CD4-positive, CD25-positive, alpha-beta regulatory T cell (primary cell): ENCODE results near the gene SNX20. TPM values are rescaled to one million over a fixed set of nuclear protein-coding genes. Genes with fewer than 3 reads are reported as not detected.
A peak's percentile ranks its signal among the peaks of the same experiment; 100 is the strongest.

ENCODE experiments used
- ATAC-seq, 2 donors: fragments of 150-1000 bp; cut with Tn5 transposase; one replicate each; pipeline ENCODE4 v1.10.0; 2021; ENCODE audit warnings: low read depth in 2 of 2, moderate number of reproducible peaks in 2 of 2, moderate library complexity in 1 of 2
- DNase-seq, 3 donors: peaks; one replicate each; pipeline versions ENCODE4 v3.0.0 to v3.0.0-alpha.2; 2012 to 2022; ENCODE audit warnings: mixed read lengths in 1 of 3
- H3K27ac ChIP-seq: one replicate; pipeline ENCODE4 v1.7.0; 2013; ENCODE audit warnings: mild to moderate bottlenecking, low read length; ENCODE audit not compliant: insufficient read depth, poor library complexity, severe bottlenecking
- H3K27me3 ChIP-seq: one replicate; pipeline ENCODE4 v1.7.0; 2013; ENCODE audit warnings: low read length; ENCODE audit not compliant: control insufficient read depth, insufficient read depth
- H3K36me3 ChIP-seq: one replicate; pipeline ENCODE4 v1.7.0; 2013; ENCODE audit warnings: mild to moderate bottlenecking, low read length, moderate library complexity; ENCODE audit not compliant: control insufficient read depth, insufficient read depth
- H3K4me1 ChIP-seq: 2 replicates; pipeline ENCODE4 v1.7.0; 2013; ENCODE audit warnings: mild to moderate bottlenecking, low read length; ENCODE audit not compliant: insufficient read depth, control insufficient read depth, poor library complexity, severe bottlenecking
- H3K4me3 ChIP-seq: one replicate; pipeline ENCODE4 v1.7.0; 2013; ENCODE audit warnings: low read depth, mild to moderate bottlenecking, low read length, moderate library complexity
- H3K9me3 ChIP-seq, 2 experiments: 1 replicate in 1 of 2; 2 replicates in 1 of 2; pipeline ENCODE4 v1.7.0; 2013; ENCODE audit warnings: low read length in 2 of 2, mild to moderate bottlenecking in 1 of 2, moderate library complexity in 1 of 2; ENCODE audit not compliant: control insufficient read depth in 2 of 2
- H3K27ac Mint-ChIP-seq, 3 donors: one replicate each; pipeline ENCODE4 v1.8.0; 2020 to 2022; ENCODE audit warnings: mild to moderate bottlenecking in 3 of 3, mixed read lengths in 3 of 3, moderate library complexity in 2 of 3
- H3K27me3 Mint-ChIP-seq: one replicate; pipeline ENCODE4 v1.8.0; 2022; ENCODE audit warnings: mild to moderate bottlenecking, mixed read lengths
- H3K36me3 Mint-ChIP-seq: one replicate; pipeline ENCODE4 v1.8.0; 2020; ENCODE audit warnings: mixed read lengths
- H3K4me1 Mint-ChIP-seq, 4 donors: one replicate each; pipeline ENCODE4 v1.8.0; 2020 to 2022; ENCODE audit warnings: mixed read lengths in 4 of 4, mild to moderate bottlenecking in 1 of 4
- H3K4me3 Mint-ChIP-seq, 4 donors: one replicate each; pipeline ENCODE4 v1.8.0; 2020 to 2022; ENCODE audit warnings: mild to moderate bottlenecking in 4 of 4, mixed read lengths in 4 of 4, moderate library complexity in 3 of 4
- H3K9me3 Mint-ChIP-seq, 7 donors: one replicate each; pipeline ENCODE4 v1.8.0; 2020 to 2022; ENCODE audit warnings: mixed read lengths in 7 of 7, mild to moderate bottlenecking in 3 of 7, moderate library complexity in 2 of 7
- polyA plus RNA-seq, 4 donors: library from polyadenylated mRNA; unstranded; fragments of 300-500 nt; fragmentation: Illumina TruSeq; gene quantifications; one replicate each; pipeline ENCODE4 v1.2.3, GENCODE V29; 2021
- total RNA-seq: library from RNA; stranded (reverse); gene quantifications from one replicate; pipeline ENCODE4 v1.2.3, GENCODE V29; 2022

Gene SNX20
- total RNA-seq (69.2 TPM), polyA plus RNA-seq (100 to 1,000 TPM; 122 to 173 (median 134) TPM)

DNA sequence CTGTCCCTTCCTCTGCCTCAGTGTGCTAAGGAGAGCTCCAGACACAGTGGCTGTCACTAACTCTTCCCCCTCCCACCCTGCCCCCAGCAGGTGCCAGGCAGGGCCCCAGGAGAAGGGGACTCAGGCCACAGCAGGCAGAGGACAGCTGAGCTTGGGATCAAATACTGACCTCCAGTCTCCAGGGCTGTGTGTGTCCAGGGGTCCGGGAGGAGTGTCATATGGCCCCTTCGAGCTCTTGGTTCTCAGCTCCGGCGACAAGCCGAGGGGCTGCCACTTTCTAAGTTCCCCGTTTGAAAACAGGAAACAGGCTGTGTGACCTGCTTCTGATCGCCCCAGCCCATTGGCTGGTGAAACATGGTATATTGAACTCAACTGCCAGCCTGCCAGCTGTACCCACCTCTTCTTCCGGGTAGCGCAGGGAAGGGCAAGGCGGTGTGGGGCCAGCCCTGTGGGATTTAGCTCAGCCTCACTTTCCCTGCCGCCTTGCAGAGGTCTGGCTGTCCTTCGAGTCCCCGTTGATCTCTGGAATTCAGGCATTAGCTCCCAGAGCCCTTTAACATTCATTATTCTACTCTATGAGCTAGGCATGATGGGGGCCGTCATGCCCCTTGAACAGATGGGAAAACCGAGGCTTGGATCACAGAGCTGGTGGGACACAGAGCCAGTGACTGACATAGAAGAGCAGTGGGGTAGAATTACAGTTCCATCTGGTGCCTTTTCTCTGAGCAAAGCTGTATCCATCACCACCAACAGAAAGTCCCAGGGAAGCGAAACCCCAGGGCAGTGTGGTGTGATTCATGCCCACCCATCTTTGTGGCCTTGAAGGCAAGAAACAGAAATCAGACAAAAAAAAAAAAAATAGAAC is at the start of gene SNX20:
TSS of gene SNX20 (minus strand) at position 292 of the 865 bp plus-strand sequence. CDS start 3,786 bp downstream, outside the sequence.
- ATAC-seq (peak; percentile 88 to 90), DNase-seq (peak; percentile 65 to 92 (median 80))
- Histone ChIP-seq H3K27me3 (no peaks in the 10 kb centered on the region), H3K4me3 (peak within 1 kb of the TSS; percentile 98), H3K4me1 (peaks cover 88% of the 10 kb centered on the region), H3K9me3 (no peaks in the 10 kb centered on the region), H3K36me3 (peaks cover 30% of the 10 kb centered on the region), H3K27ac (peak within 1 kb of the TSS; percentile 91)
- H3K4me3 Mint-ChIP-seq = peak within 1 kb of the TSS; percentile 93 to 97 (median 97)
- H3K9me3 Mint-ChIP-seq = peaks cover 0 to 2% (median 0%) of the 10 kb centered on the region in 7 donors
- peak within 1 kb of the TSS; percentile 88 to 98 (median 98) for H3K27ac Mint-ChIP-seq
- H3K36me3 Mint-ChIP-seq = peaks cover 37% of the 10 kb centered on the region
- peaks cover 37 to 93% (median 79%) of the 10 kb centered on the region in 4 donors for H3K4me1 Mint-ChIP-seq
- H3K27me3 Mint-ChIP-seq = no peaks in the 10 kb centered on the region

DNA sequence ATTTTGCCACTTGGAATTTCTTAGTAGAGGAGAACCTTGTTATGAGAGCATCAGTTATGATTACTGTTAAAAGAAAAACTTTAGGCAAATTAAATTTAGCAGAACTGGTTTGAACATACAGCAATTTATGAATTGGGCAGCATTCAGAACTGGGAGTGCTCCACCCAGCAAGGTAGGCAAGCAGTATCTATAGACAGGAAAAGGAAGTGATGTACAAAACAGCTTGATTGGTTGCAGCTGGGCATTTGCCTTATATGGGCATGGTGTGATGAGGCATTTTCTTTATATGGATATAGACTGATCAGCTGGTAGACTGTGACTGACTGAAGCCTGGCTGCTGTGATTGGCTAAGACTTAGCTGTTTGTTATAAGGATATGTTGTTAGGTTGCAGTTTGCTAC is 43.2 kb upstream of the SNX20 start:
- Mint-ChIP-seq H3K27me3 (no peaks in the 10 kb centered on the region), H3K4me1 (peaks cover 0 to 20% (median 9%) of the 10 kb centered on the region in 4 donors), H3K4me3 (no peak overlapping the region), H3K36me3 (peaks cover 19% of the 10 kb centered on the region), H3K27ac (no peak overlapping the region), H3K9me3 (peaks cover 0 to 16% (median 6%) of the 10 kb centered on the region in 7 donors)
- Histone ChIP-seq H3K4me3 (no peak overlapping the region), H3K9me3 (peaks cover 11 to 13% of the 10 kb centered on the region in 2 experiments), H3K27ac (no peak overlapping the region), H3K36me3 (peaks cover 17% of the 10 kb centered on the region), H3K4me1 (peaks cover 7% of the 10 kb centered on the region), H3K27me3 (no peaks in the 10 kb centered on the region)
- DNase-seq (peak in 1 of 3 donors; percentile 45), ATAC-seq (peak in 1 of 2 donors; percentile 50)

DNA sequence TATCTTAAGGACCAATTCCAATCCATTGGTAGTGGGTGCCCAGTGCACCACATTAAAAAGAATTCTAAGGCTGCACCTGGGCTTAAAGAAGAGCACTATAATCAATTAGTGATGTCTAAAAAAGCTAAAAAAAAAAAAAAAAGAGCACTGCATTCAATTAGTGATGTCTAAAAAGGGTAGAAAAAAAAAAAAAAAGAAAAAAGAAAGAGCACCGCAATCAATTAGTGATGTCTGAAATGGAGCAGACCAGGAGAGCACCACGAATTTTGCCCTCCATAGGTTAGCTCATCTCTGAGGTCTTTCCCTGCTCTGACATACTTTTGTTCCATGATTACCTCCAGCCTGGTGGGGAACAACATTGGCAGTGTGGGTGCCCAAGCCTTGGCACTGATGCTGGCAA is 41.8 kb upstream of the SNX20 start:
- Histone ChIP-seq H3K4me1 (peaks cover 7% of the 10 kb centered on the region), H3K27ac (no peak overlapping the region), H3K9me3 (peaks cover 11 to 13% of the 10 kb centered on the region in 2 experiments), H3K4me3 (no peak overlapping the region), H3K36me3 (peaks cover 19% of the 10 kb centered on the region), H3K27me3 (no peaks in the 10 kb centered on the region)
- Mint-ChIP-seq H3K4me3 (no peak overlapping the region), H3K4me1 (peaks cover 0 to 27% (median 15%) of the 10 kb centered on the region in 4 donors), H3K36me3 (peaks cover 19% of the 10 kb centered on the region), H3K9me3 (peaks cover 0 to 16% (median 6%) of the 10 kb centered on the region in 7 donors), H3K27ac (no peak overlapping the region), H3K27me3 (no peaks in the 10 kb centered on the region)
- ATAC-seq (no peak), DNase-seq (no peak)

DNA sequence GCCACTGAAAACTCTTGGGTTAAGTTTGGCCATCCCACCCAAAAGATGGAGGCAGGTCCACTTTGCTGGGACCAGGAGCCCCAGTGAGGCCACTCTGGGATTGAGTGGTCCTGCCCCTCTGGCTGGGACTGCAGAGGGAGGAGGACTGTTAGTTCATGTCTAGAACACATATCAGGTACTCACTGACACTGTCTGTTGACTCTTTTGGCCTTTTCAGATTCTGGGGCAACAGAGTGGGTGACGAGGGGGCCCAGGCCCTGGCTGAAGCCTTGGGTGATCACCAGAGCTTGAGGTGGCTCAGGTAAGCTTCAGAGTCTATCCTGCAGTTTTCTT is 41.3 kb upstream of the SNX20 start:
- H3K27ac Mint-ChIP-seq = no peak overlapping the region
- H3K4me1 ChIP-seq = peaks cover 7% of the 10 kb centered on the region
- ATAC-seq (no peak), DNase-seq (no peak)
- H3K27me3 Mint-ChIP-seq = no peaks in the 10 kb centered on the region
- peaks cover 0 to 16% (median 6%) of the 10 kb centered on the region in 7 donors for H3K9me3 Mint-ChIP-seq
- H3K4me3 Mint-ChIP-seq = no peak overlapping the region
- H3K36me3 Mint-ChIP-seq = peaks cover 19% of the 10 kb centered on the region
- H3K27ac ChIP-seq = no peak overlapping the region
- peaks cover 11 to 13% of the 10 kb centered on the region in 2 experiments for H3K9me3 ChIP-seq
- no peaks in the 10 kb centered on the region for H3K27me3 ChIP-seq
- H3K4me1 Mint-ChIP-seq = peaks cover 0 to 29% (median 18%) of the 10 kb centered on the region in 4 donors
- peaks cover 19% of the 10 kb centered on the region for H3K36me3 ChIP-seq
- no peak overlapping the region for H3K4me3 ChIP-seq

DNA sequence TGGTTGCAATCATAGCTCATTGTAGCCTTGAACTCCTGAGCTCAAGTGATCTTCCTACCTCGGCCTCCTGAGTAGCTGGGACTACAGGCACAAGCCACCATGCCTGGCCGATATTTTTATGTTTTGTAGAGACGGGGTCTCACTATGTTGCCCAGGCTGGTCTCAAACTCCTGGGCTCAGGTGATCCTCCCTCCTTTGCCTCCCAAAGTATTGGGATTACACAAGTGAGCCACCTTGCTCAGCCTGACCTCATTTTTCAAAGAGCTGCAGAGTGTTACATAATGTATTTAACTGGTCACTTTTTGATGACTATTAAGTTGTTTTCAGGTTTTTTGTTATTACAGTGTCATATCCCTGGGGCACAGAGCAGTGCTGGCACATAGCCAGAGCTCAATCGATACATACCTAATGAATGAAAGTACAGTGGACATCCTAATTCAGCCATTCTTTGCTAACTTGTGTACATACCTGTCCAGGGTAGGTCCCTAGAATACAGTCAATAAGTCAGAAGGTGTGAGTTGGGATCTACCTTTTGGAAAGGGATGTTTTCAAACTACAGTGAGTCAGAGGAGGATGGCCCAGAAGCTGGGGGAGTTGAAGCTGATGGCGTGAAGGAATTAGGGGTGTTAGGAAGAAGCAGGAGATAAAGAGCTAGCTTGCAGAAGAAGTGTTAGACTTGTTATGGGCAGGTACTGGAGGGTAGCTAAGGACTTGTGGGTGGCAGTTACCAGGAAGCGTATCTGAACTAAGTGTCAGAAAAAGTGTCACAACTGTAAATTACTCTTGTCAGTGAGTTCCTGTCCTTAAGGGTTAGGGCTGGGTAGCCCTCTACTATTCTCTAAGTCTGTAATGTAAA is 40.7 kb upstream of the SNX20 start:
- Histone ChIP-seq H3K27me3 (no peaks in the 10 kb centered on the region), H3K36me3 (peaks cover 19% of the 10 kb centered on the region), H3K4me1 (peaks cover 7% of the 10 kb centered on the region), H3K27ac (no peak overlapping the region), H3K9me3 (peaks cover 11 to 13% of the 10 kb centered on the region in 2 experiments), H3K4me3 (no peak overlapping the region)
- peak overlapping the region in 2 of 3 donors; percentile 14 to 53 for H3K27ac Mint-ChIP-seq
- DNase-seq (no peak), ATAC-seq (no peak)
- peaks cover 0 to 35% (median 19%) of the 10 kb centered on the region in 4 donors for H3K4me1 Mint-ChIP-seq
- no peak overlapping the region for H3K4me3 Mint-ChIP-seq
- no peaks in the 10 kb centered on the region for H3K27me3 Mint-ChIP-seq
- peaks cover 0 to 16% (median 6%) of the 10 kb centered on the region in 7 donors for H3K9me3 Mint-ChIP-seq
- peaks cover 19% of the 10 kb centered on the region for H3K36me3 Mint-ChIP-seq

DNA sequence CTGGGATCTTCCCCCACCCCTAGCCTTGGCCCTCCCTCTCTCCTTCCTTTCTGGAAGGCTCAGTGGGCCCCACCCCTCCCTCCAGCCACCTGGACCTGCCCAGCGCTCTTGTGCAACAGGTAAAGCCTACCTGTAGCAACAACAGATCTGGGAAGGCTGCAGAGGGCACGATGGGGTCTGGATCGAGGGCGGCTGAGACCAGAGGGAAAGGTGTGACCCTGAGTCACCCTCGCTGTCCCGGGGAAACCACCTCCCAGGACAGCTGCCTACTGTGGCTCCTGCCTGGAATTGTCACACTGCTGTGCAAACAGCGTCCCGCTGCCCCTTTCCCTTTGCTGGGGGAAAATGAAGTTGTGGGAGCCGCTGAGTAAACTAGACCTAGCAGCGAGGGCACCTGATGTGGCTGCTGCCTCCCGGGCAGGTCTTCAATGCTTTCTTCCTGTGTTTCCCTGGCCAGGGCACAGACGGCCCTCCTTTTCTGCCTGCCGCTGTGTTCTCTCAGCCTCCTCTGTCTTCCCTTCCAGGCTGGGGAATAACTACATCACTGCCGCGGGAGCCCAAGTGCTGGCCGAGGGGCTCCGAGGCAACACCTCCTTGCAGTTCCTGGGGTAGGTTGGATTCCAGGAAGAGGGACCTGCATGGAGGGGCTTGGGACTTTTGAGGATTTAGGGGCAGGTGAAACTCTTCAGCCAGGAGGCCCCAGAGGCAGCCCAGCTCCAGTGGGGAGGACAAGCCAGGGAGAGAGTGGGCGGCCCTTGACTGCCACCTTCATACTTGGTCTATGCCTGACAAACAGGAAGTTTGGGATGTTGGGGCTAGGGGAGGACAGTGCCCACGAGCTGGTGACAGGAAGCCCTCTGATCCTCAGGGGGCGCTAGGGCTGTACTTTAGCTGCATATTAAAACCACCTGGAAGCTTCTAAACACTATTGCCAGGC is 38.6 kb upstream of the SNX20 start:
- peaks cover 13% of the 10 kb centered on the region for H3K36me3 Mint-ChIP-seq
- Histone ChIP-seq H3K4me3 (no peak overlapping the region), H3K9me3 (peaks cover 10 to 11% of the 10 kb centered on the region in 2 experiments), H3K36me3 (peaks cover 13% of the 10 kb centered on the region), H3K27me3 (no peaks in the 10 kb centered on the region), H3K4me1 (peaks cover 7% of the 10 kb centered on the region), H3K27ac (no peak overlapping the region)
- H3K27me3 Mint-ChIP-seq = no peaks in the 10 kb centered on the region
- peak in 1 of 2 donors; percentile 43 for ATAC-seq
- DNase-seq = no peak
- peak overlapping the region in 2 of 3 donors; percentile 31 to 86 for H3K27ac Mint-ChIP-seq
- H3K4me1 Mint-ChIP-seq = peaks cover 0 to 39% (median 19%) of the 10 kb centered on the region in 4 donors
- H3K9me3 Mint-ChIP-seq = peaks cover 0 to 14% (median 6%) of the 10 kb centered on the region in 7 donors
- H3K4me3 Mint-ChIP-seq = no peak overlapping the region
